Heart right ventricle (tissue), 16 donors: ENCODE measurements around the gene CTNND2. TPM values are rescaled to one million over a fixed set of nuclear protein-coding genes. Genes with fewer than 3 reads are reported as not detected.

ENCODE experiments used
- ATAC-seq, 8 donors: fragments of 200-7000 bp; cut with Tn5 transposase; one replicate each; pipeline ENCODE4 v1.9.1; 2020; ENCODE audit warnings: mild to moderate bottlenecking in 8 of 8, moderate library complexity in 8 of 8, moderate number of reproducible peaks in 1 of 8
- DNase-seq, 2 donors: peaks; one replicate each; pipeline ENCODE4 v3.0.0-alpha.2; 2020
- H3K27ac ChIP-seq, 10 donors: fragments of 200-600 bp; sonication (generic) in 2 of 10; one replicate each; pipeline versions ENCODE4 v1.5.0 to v1.8.0; 2020 to 2022; ENCODE audit warnings: mild to moderate bottlenecking in 3 of 10
- H3K27me3 ChIP-seq, 7 donors: fragments of 200-600 bp; one replicate each; pipeline ENCODE4 v1.8.0; 2021 to 2022; ENCODE audit warnings: mild to moderate bottlenecking in 2 of 7
- H3K36me3 ChIP-seq, 9 donors: fragments of 200-600 bp; sonication (generic) in 1 of 9; one replicate each; pipeline versions ENCODE4 v1.5.0 to v1.8.0; 2020 to 2022; ENCODE audit warnings: mild to moderate bottlenecking in 2 of 9
- H3K4me1 ChIP-seq, 9 donors: fragments of 200-600 bp; sonication (generic) in 1 of 9; one replicate each; pipeline versions ENCODE4 v1.5.0 to v1.8.0; 2020 to 2022; ENCODE audit warnings: mild to moderate bottlenecking in 4 of 9
- H3K4me3 ChIP-seq, 10 donors: fragments of 200-600 bp; sonication (generic) in 2 of 10; one replicate each; pipeline versions ENCODE4 v1.5.0 to v1.8.0; 2020 to 2022; ENCODE audit warnings: mild to moderate bottlenecking in 7 of 10, moderate library complexity in 2 of 10
- H3K9me3 ChIP-seq, 11 donors: fragments of 200-600 bp in 10 of 11; sonication (generic) in 2 of 11; one replicate each; pipeline versions ENCODE4 v1.5.0 to v1.8.0; 2013 to 2022; ENCODE audit warnings: mild to moderate bottlenecking in 2 of 11, control low read depth in 1 of 11, moderate library complexity in 1 of 11
- CTCF ChIP-seq, 9 donors: fragments of 200-600 bp; sonication (generic) in 2 of 9; IDR thresholded peaks; one replicate each; pipeline versions ENCODE4 v1.5.0 to v1.8.0; 2021 to 2022; ENCODE audit warnings: antibody characterized with exemption in 9 of 9, mild to moderate bottlenecking in 5 of 9, moderate library complexity in 1 of 9
- WGBS, 2 donors: extraction: QIAGEN DNeasy Blood & Tissue Kit; methylation state at CpG; one replicate each; pipeline ENCODE4 v1.1.7; 2013; ENCODE audit warnings: inconsistent platforms in 1 of 2; 5-methylcytosine and 5-hydroxymethylcytosine counted together
- intact Hi-C, 10 donors: fragments of 100-400 bp; cut with DNase I; formaldehyde crosslinking; loops; one replicate each; pipeline versions ENCODE4 v1.11.1 to v1.14.2; 2022
- polyA plus RNA-seq, 2 donors: library from polyadenylated mRNA; stranded (reverse); fragments of 200-250 nt; gene quantifications; one replicate each; pipeline ENCODE4 v1.2.3, GENCODE V29; 2013
- total RNA-seq, 10 donors: library from RNA; stranded (reverse); fragmentation: NEBNext Ultra II Directional in 3 of 10; extraction: Animal tissue kit (Norgen Biotek cat#: 25700) in 3 of 10; gene quantifications; one replicate each; pipeline versions ENCODE4 v1.2.1 to v1.2.4, GENCODE V29; 2021 to 2023
- donor health status: Arrhythmogenic right ventricular cardiomyopathy.
- donor health status: ischemic (EF 13 %, LVEDD 7.1; RV severe dilation, severe dysfunction).
- donor health status: healthy with polysubstance abuse.
- donor health status: DM: no; HTN: yes; CAD: no.
- donor health status: DM: no; HTN: no; CAD: no.
- donor health status: ischemic (EF 25% LVEDD 6.9; RV normal size, moderate dysfunction).
- donor health status: ischemic (EF 25% LVEDD 5.7; RV mildly dilated, moderate dysfunction).
- donor health status: healthy.
- donor health status: DM: yes; HTN: yes; CAD: no.
- donor health status: Ischemic cardiomyopathy.
- donor health status: ischemic (EF 35%, LVEDD 5.7; RV mildly dilated, moderate dysfunction).
- donor health status: nonischemic (EF 11% LVEDD 7.7; RV severe dilation, severe dysfunction).
- donor health status: DM: yes; HTN: yes; CAD: no.
- donor health status: PGD.
- donor health status: ischemic (EF 29% LVEDD 5.4; RV normal size, mild dysfunction).
- donor health status: nonischemic (EF 23%, LVEDD 6.1; RV moderate dilation, normal function).

The CTNND2 gene
- total and polyA plus RNA-seq, 12 donors, result 1.1 to 29.6 (median 9.9) TPM

GRCh38 chr5:10990634-10991033 is 913.6 kb downstream of the CTNND2 start:
- H3K27me3 ChIP-seq, result peaks cover 0 to 9% (median 0%) of the 10 kb centered on the region in 7 donors
- H3K36me3 ChIP-seq, result no peaks in the 10 kb centered on the region
- H3K27ac ChIP-seq, result peak overlapping the region in 3 of 10 donors; percentile 77 to 85 (median 82)
- 75 to 80% methylated on average over 9 of the region's 9 CpGs for WGBS, 2 donors
- peaks cover 0 to 6% (median 0%) of the 10 kb centered on the region in 11 donors for H3K9me3 ChIP-seq
- no peak overlapping the region for H3K4me3 ChIP-seq
- H3K4me1 ChIP-seq, result peaks cover 3 to 25% (median 11%) of the 10 kb centered on the region in 9 donors
- ATAC-seq (no peak), DNase-seq (no peak)
- intact Hi-C loops, result loop anchor here in 1 of 10 donors (10.0 kb wide), 1 partner anchor 194 kb away; no protein-coding TSS in a partner anchor
- TF ChIP-seq CTCF (IDR thresholded peaks at IDR 0.05), result no peak

GRCh38 chr5:10989577-10990263 is 914.5 kb downstream of the CTNND2 start:
- DNase-seq (peak in 1 of 2 donors; percentile 27), ATAC-seq (peak; percentile 25 to 75 (median 52))
- no peak overlapping the region for H3K4me3 ChIP-seq
- H3K36me3 ChIP-seq, result no peaks in the 10 kb centered on the region
- peaks cover 0 to 9% (median 0%) of the 10 kb centered on the region in 7 donors for H3K27me3 ChIP-seq
- H3K4me1 ChIP-seq, result peaks cover 3 to 25% (median 11%) of the 10 kb centered on the region in 9 donors
- H3K27ac ChIP-seq, result peak overlapping the region in 7 of 10 donors; percentile 27 to 85 (median 70)
- 25 to 36% methylated on average over 6 of the region's 6 CpGs for WGBS, 2 donors
- peaks cover 0 to 6% (median 0%) of the 10 kb centered on the region in 11 donors for H3K9me3 ChIP-seq
- no peak for TF ChIP-seq CTCF (IDR thresholded peaks at IDR 0.05)
- intact Hi-C loops, result loop anchor here in 7 of 10 donors (5.0 to 10.0 kb wide), 4 partner anchors 73 to 295 kb away; no protein-coding TSS in a partner anchor

GRCh38 chr5:10988622-10989021 is 915.6 kb downstream of the CTNND2 start:
- no peaks in the 10 kb centered on the region for H3K36me3 ChIP-seq
- ATAC-seq (peak in 1 of 8 donors; percentile 26), DNase-seq (no peak)
- H3K4me1 ChIP-seq, result peaks cover 3 to 25% (median 11%) of the 10 kb centered on the region in 9 donors
- peaks cover 0 to 6% (median 0%) of the 10 kb centered on the region in 11 donors for H3K9me3 ChIP-seq
- H3K27me3 ChIP-seq, result peaks cover 0 to 9% (median 0%) of the 10 kb centered on the region in 7 donors
- H3K4me3 ChIP-seq, result no peak overlapping the region
- WGBS, 2 donors, result 29 to 33% methylated on average over 2 of the region's 2 CpGs
- intact Hi-C loops, result loop anchor here in 6 of 10 donors (5.0 to 10.0 kb wide), 4 partner anchors 74 to 294 kb away; no protein-coding TSS in a partner anchor
- peak overlapping the region in 6 of 10 donors; percentile 36 to 85 (median 74) for H3K27ac ChIP-seq
- no peak for TF ChIP-seq CTCF (IDR thresholded peaks at IDR 0.05)

DNA sequence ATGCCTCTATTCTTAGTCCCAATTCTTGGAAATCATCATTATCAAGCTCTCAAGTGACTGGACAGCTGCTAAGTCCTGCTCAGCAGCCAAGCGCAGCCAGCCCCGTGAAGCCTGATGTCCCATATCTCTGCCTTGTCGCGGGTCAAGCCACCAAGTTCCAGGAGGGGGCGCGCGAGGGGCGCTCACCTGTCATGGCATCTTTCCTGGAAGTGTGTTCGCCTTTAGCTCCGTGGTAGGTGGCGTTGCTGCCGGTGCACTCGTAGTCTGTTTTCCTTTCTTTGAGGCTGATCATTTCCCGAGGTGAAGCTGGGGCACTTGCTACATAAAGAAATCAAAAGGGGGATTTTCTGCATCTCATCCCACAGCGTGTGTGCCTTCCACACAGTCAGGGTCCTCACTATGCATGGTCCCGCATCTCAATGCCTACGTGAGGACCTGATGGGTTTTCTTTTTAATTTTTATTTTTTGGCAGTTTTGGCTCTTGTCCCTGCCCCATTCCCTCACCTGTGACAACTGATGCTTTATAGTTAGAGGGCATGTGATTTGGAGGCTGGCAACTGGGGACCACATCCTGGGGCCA is 916.2 kb downstream of the CTNND2 start:
- WGBS, 2 donors, result 9 to 11% methylated on average over 17 of the region's 17 CpGs
- Histone ChIP-seq H3K9me3 (peaks cover 0 to 3% (median 0%) of the 10 kb centered on the region in 11 donors), H3K4me3 (no peak overlapping the region), H3K27me3 (peaks cover 0 to 9% (median 0%) of the 10 kb centered on the region in 7 donors), H3K4me1 (peaks cover 3 to 25% (median 11%) of the 10 kb centered on the region in 9 donors), H3K27ac (peak overlapping the region in 5 of 10 donors; percentile 44 to 85 (median 77)), H3K36me3 (no peaks in the 10 kb centered on the region)
- peak; percentile 80 to 94 (median 88) for ATAC-seq
- intact Hi-C loops, result loop anchor here in 6 of 10 donors (5.0 to 10.0 kb wide), 4 partner anchors 74 to 293 kb away; no protein-coding TSS in a partner anchor
- peak; percentile 53 to 81 (median 74) for TF ChIP-seq CTCF (IDR thresholded peaks at IDR 0.05)
- DNase-seq, result peak; percentile 75 to 77
